ENCODE measurements around the gene LIN9.
"Not testable (repeated sequence)": the region's sequence is repeated elsewhere in the genome, so short reads cannot be mapped to it uniquely, and the experiment has no call there.

DNA sequence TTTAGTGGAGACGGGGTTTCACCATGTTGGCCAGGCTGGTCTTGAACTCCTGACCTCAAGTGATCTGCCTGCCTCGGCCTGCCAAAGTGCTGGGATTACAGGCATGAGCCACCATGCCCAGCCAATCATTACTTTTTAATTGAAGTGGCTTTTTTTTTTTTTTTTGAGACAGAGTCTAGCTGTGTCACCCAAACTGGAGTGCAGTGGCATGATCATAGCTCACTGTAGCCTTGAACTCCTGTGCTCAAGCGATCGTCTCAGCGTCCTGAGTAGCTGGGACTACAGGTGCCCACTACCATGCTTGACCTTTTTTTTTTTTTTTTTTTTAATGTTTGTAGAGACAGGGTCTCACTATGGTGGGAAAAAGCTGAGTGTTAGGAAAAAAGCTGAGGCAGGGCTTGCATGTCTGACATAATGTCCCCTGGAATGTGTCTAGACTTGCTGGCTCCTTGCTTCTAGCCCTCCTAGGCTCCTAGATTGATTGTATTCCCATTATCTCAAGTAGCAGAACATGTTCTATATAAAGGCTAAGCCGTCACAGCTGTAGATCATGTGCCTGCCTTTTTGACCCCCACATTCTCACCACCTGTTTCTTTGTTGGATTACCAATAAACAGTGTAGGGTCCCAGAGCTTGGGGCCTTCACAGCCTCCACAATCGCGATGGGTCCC is 36.6 kb downstream of the LIN9 start:
- not testable (repeated sequence) for TF ChIP-seq ZNF622 (IDR thresholded peaks at IDR 0.05); TCF7 (IDR thresholded peaks at IDR 0.05; ENCODE audit: borderline replicate concordance); CHD4 (IDR thresholded peaks at IDR 0.05); EZH2 (IDR thresholded peaks at IDR 0.05; ENCODE audit: borderline replicate concordance, control insufficient read depth, low read depth, low read length); MTA2 (IDR thresholded peaks at IDR 0.05; ENCODE audit: low read depth); GABPA (IDR thresholded peaks at IDR 0.05; ENCODE audit: low read depth); NFIC (IDR thresholded peaks at IDR 0.05; ENCODE audit: low read depth, low read length); ZNF274 (IDR thresholded peaks at IDR 0.05; ENCODE audit: insufficient read depth, insufficient read length); ASH2L (IDR thresholded peaks at IDR 0.05; ENCODE audit: borderline replicate concordance, low read depth); NRF1 (conservative IDR thresholded peaks at IDR 0.05; ENCODE audit: low read depth, low read length); LARP7 (IDR thresholded peaks at IDR 0.05); FOXM1 (IDR thresholded peaks at IDR 0.05; ENCODE audit: low read depth, low read length)
- TF ChIP-seq, protein P1, sequence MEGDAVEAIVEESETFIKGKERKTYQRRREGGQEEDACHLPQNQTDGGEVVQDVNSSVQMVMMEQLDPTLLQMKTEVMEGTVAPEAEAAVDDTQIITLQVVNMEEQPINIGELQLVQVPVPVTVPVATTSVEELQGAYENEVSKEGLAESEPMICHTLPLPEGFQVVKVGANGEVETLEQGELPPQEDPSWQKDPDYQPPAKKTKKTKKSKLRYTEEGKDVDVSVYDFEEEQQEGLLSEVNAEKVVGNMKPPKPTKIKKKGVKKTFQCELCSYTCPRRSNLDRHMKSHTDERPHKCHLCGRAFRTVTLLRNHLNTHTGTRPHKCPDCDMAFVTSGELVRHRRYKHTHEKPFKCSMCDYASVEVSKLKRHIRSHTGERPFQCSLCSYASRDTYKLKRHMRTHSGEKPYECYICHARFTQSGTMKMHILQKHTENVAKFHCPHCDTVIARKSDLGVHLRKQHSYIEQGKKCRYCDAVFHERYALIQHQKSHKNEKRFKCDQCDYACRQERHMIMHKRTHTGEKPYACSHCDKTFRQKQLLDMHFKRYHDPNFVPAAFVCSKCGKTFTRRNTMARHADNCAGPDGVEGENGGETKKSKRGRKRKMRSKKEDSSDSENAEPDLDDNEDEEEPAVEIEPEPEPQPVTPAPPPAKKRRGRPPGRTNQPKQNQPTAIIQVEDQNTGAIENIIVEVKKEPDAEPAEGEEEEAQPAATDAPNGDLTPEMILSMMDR (IDR thresholded peaks at IDR 0.05 in 2 of 3, conservative IDR thresholded peaks at IDR 0.05 in 1 of 3; ENCODE audit: control insufficient read depth in 2 of 3, extremely low read depth in 1 of 3, insufficient read depth in 1 of 3, low read depth in 3 of 3, low read length in 3 of 3), result not testable (repeated sequence)

All from GM12878 (cell line).